Superior temporal gyrus (tissue), 1 donor: Measurements from ENCODE around the gene CAMKMT.
"Not testable (repeated sequence)": the region's sequence is repeated elsewhere in the genome, so short reads cannot be mapped to it uniquely, and the experiment has no call there.

Experiments
- DNase-seq: peaks from one replicate; pipeline ENCODE4 v3.0.0-alpha.2; 2016; ENCODE audit errors: extremely low spot score

The CAMKMT gene

DNA sequence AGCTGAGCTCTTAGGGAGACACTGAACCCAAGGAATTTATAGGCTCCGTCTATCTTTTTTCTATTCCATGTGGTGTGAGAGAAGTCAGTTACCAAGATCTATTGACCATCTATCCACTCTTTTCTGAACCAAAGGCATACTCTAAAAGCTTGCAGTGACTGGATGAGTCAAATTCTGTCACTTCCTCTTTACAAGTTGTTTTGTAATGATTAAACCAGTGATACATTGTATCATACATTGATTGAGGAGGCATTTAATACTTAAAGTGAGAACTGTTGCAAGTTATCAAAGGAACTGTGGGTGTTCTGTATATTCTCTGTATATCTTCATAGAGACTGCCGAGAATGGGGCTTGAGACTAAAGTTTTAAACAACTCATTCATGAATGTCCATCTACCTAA lies 188.8 kb downstream of the CAMKMT start:
- no peak for DNase-seq

DNA sequence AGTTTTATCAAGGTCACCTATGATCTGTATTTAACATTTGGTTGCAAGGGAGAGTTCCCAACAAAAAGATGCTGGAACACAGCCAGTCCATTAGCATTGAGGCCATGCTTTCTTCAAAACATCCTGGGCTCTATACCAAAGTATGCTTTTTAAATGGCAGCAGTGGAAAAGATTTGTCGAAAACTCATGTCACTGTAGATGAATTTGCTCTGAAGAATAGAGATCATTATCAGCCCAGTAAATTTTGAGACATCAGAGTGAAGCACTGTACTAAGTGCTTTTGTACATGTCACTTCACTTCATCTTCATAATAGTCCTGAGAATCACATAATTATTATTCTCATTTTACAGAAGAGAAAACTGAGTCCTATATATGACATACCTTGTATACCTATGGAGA lies 189.8 kb downstream of the CAMKMT start:
- DNase-seq, result no peak

DNA sequence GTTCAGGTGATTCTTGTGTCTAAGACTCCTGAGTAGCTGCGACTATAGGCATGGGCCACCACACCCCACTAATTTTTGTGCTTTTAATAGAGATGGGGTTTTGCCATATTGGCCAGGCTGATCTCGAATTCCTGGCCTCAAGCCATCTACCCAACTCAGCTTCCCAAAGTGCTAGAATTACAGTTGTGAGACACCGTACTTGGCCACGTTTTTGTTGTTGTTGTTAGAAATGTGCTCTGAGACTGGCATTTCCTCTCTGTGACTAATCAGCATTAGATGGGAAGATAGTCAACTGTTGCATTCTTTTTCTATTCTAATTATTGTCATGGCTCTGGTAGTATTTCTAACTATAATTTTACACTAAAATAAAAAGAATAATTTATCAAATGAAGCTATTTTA lies 191.7 kb downstream of the CAMKMT start:
- DNase-seq, result no peak

DNA sequence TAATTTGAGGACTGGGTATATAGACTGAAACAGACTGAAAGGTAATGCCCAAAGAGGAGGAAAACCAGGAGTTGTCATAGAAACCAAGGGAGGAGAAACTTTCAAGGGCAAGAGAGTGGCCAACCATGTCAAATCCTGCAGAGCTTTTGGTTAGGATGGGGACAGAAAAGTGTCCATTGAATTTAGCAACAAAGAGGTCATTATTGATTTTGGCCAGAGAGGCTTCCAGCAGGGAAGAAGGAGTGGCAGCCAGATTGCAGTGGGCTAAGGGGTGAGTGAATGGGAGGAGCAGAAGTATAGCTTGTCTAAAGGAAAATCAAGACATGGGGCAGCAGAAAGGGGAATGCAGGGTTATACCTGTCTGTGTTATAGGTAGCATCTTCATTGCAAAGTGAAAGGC lies 194.0 kb downstream of the CAMKMT start:
- no peak for DNase-seq

DNA sequence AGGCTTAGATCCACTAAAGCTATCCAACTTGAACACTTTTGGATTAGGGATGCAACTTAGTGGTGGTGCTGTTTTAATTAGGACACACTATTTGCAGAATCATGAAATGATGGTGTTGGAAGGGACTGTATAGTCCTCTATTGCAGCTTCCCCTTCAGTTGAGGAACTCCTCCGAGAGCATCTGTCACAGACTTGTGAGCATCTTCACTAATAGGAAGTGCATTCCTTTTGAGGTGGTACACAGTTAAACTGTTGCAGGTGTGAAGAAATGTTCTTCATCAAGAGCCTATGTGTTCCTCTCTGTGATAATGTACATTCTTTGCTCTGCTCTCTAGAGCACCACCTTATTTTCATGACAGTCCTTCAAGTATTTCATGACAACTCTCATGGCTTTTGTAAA lies 197.4 kb downstream of the CAMKMT start:
- DNase-seq, result no peak

- no peak for DNase-seq
These were observed 198.6 kb downstream of the CAMKMT start for GRCh38 chr2:44560352-44560751.

DNA sequence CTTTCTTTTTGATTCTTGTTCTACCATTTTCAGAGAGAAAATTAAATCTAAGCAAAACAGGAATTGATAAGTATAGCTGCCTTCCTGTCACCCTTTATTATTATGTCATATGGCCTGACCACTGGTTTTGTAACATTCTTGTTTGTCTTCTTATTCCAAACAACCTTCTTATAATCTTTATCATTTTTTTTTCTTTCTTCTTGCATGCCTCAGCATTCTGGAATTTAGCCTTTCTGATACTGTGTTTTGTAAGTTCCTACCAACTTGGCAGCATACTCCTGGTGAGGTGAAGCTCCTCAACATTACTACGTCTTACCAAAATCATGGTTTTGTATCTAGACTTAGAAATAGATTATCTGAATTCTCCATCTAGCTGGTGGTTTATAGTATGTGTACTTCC lies 199.2 kb downstream of the CAMKMT start:
- no peak for DNase-seq

DNA sequence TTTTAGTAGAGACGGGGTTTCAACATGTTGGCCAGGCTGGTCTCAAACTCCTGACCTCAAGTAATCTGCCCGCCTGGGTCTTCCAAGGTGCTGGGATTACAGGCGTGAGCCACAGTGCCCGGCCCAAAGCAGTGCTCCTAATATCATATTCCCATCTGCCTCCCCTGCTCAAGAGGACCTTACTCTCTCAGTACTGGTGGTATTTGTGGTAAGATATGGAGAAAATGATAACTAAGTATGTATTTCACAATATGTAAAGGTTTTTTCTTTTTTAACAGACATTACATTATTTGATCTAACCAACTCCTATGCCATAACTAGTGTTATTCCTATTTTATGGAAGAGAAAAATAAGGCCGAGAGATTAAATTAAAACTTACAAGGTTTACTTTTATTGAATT lies 201.0 kb downstream of the CAMKMT start:
- no peak for DNase-seq

DNA sequence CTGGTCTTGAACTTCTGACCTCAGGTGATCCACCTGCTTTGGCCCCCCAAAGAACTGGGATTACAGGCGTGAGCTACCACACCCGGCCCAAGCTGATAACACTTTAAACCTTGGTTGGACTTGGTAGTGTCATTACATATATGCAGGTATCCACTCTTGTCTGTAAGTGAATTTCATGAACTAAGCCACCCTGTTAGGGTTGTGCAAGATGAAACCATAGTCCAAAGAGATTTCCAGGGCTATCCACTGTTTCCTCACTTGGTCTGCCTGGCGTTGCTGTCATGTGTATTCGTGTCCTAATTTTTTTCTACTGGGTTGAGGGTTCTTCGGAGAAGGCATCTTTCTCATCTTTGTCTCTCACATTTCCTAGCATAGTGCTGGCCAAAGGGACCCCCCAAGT lies 203.0 kb downstream of the CAMKMT start:
- DNase-seq, result no peak

GRCh38 chr2:44566059-44566458 lies 204.3 kb downstream of the CAMKMT start:
- no peak for DNase-seq

- no peak for DNase-seq
These were observed 207.7 kb downstream of the CAMKMT start for GRCh38 chr2:44569491-44569890.

GRCh38 chr2:44570271-44570670 lies 208.5 kb downstream of the CAMKMT start:
- DNase-seq, result no peak

DNA sequence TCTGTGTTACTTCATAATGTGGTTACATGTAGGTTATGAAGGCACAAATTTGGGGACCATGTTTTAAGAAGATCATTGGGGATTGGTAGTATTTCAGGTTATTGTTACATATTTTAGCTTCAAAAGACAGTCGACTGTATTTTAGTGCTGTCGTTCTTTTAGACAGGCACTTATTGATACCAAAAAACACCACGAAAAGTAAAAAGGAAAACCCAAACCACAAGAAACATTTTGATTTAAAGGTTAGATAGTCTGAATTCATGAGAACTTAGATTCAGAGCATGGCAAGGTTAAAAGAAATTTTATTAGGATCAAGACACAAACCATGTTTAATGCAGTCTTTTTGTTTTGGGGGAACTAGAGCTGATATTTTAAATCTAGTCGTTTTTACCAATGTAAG lies 209.0 kb downstream of the CAMKMT start:
- DNase-seq, result no peak

DNA sequence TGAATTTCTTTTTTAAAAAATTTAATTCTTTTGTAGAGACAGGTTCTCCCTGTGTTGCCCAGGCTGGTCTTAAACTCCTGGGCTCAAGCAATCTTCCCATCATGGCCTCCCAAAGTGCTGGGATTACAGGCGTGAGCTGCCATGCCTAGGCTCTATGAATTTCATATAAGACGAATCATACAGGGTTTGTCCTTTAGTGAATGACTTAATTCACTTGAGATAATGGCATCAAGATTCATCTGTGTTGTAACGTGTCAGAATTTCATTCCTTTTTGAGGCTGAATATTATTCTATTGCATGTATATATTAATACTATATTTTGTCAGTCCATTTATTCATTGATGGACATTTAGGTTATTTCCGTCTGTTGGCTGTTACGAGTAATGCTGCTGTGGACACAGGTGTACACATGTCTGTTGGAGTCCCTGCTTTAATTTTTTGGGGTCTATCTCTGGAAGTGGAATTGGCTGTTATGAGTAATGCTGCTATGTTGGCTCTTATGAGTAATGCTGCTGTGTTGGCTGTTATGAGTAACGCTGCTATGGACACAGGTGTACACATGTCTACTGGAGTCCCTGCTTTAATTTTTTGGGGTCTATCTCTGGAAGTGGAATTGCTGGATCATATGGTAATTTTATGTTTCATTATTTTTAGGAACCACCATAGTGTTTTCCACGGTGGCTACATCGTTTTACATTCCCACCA lies 210.6 kb downstream of the CAMKMT start:
- no peak for DNase-seq

DNA sequence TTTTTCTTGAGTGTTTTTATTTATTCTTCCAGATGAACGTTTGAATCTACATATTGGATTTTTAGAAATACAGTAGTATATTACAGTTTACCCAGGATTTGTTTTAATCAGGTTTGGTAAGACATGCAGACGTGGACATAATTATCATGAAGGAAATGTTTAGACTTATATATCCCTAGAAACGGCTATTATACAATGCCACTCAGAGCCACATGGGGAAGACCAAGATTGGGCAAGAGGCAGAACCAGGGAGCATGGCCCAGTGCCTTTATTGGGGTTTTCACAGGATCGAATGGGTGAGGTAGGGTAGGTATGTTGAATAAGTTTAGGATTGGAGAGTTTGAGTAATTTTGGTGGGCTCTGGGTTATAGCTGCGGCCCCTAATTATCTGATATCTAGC lies 212.2 kb downstream of the CAMKMT start:
- DNase-seq, result no peak

- DNase-seq, result no peak
These were observed 216.8 kb downstream of the CAMKMT start for GRCh38 chr2:44578471-44579093.

GRCh38 chr2:44579115-44579836 lies 217.5 kb downstream of the CAMKMT start:
- no peak for DNase-seq

DNA sequence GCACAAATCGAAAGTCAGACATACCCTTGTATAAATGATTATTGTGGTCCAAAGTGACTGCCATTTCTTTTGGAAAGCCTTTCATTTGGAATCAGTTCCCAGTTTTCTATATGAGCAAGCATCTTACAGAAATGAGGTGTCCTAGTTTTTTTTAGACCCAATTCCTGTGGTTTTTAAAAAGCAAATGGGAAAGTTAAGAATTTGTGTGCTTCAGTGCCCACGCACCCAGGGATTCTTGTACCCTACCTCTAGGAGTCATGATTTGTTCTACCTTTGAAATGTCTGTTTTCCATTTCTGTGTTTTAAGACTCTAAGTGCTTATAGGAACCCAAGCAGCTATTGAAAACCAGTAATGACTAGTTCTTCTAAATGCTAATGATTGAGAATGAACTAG lies 218.1 kb downstream of the CAMKMT start:
- DNase-seq, result no peak

GRCh38 chr2:44580875-44581515 lies 219.2 kb downstream of the CAMKMT start:
- DNase-seq, result no peak

DNA sequence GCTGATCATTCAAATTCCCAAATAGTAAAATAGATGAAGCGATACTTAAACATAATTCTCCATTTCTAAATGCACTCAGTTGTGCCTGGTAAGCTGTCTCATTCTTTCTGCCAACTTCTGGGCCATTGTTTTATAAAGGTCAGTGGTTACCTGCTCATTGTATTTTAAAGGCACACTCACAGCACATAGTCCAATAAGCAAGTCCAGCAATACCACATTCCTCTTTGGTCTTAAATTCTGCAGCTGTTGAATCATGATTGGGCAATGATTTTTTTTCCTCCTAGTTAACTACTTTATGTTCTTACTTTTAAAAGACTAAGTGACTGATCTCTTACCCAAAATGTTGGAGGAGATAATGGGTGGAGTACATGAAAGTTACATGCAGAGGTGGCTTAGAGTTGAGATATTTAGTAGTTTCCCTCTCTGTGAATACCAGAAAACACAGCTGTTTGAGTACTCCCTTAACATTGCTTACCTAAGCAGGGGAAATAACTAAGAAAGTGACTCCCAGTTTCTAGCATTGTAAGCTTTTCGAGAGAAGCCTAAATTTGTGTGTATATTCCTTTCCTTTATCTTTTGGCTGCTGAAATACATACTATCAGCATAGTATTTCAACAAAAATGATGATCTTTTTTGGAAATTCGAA lies 220.7 kb downstream of the CAMKMT start:
- DNase-seq, result no peak

GRCh38 chr2:44595615-44596014 lies 233.9 kb downstream of the CAMKMT start:
- DNase-seq, result not testable (repeated sequence)
